AG09319 (cell line): ENCODE results near the gene MTHFD1L.

ENCODE experiments used
- DNase-seq: peaks from one replicate; pipeline ENCODE4 v3.0.0-alpha.2; 2010; ENCODE audit warnings: low read depth; ENCODE audit errors: extremely low read depth
- CTCF ChIP-seq: IDR thresholded peaks from 2 replicates; pipeline ENCODE4 v1.5.1; 2011; ENCODE audit warnings: low read depth, mild to moderate bottlenecking, inconsistent platforms, low read length, moderate library complexity

MTHFD1L gene

GRCh38 chr6:150902142-150902776, 36.8 kb downstream of the MTHFD1L start:
- TF ChIP-seq CTCF, result no peak
- no peak for DNase-seq

GRCh38 chr6:150905769-150906168, 40.3 kb downstream of the MTHFD1L start:
- TF ChIP-seq CTCF, result peak; percentile 7; the same call in 1 of the 2 replicates

GRCh38 chr6:150906641-150907326, 41.3 kb downstream of the MTHFD1L start:
- DNase-seq, result no peak
- TF ChIP-seq CTCF, result no peak

More at GRCh38 chr6:150905769-150906168, 40.3 kb downstream of the MTHFD1L start:
- DNase-seq, result no peak

- no peak for DNase-seq
- no peak for TF ChIP-seq CTCF
Measured at GRCh38 chr6:150907383-150907782, 41.9 kb downstream of the MTHFD1L start.

- DNase-seq, result no peak
- TF ChIP-seq CTCF, result no peak
Measured at GRCh38 chr6:150908901-150909300, 43.4 kb downstream of the MTHFD1L start.

GRCh38 chr6:150910561-150910960, 45.1 kb downstream of the MTHFD1L start:
- TF ChIP-seq CTCF, result no peak
- DNase-seq, result no peak

- no peak for DNase-seq
Measured at GRCh38 chr6:150914372-150914771, 48.9 kb downstream of the MTHFD1L start.

More at GRCh38 chr6:150914372-150914771, 48.9 kb downstream of the MTHFD1L start:
- no peak for TF ChIP-seq CTCF
